Mesothelial cell of epicardium (in vitro differentiated cells): ENCODE measurements around the gene PNMA3. TPM values are rescaled to one million over a fixed set of nuclear protein-coding genes. Genes with fewer than 3 reads are reported as not detected.
"Not testable (repeated sequence)": the region's sequence is repeated elsewhere in the genome, so short reads cannot be mapped to it uniquely, and the experiment has no call there.

ENCODE experiments used
- DNase-seq, 2 experiments: peaks; one replicate each; pipeline ENCODE4 v3.0.0; 2021; ENCODE audit warnings: low spot score in 2 of 2; ENCODE audit not compliant: unreplicated experiment in 2 of 2
- H3K27ac Mint-ChIP-seq: 2 replicates; pipeline ENCODE4 v1.8.0; 2021; ENCODE audit warnings: mixed read lengths
- H3K27me3 Mint-ChIP-seq: 2 replicates; pipeline ENCODE4 v1.8.0; 2021; ENCODE audit warnings: low read depth, mixed read lengths
- H3K36me3 Mint-ChIP-seq: 2 replicates; pipeline ENCODE4 v1.8.0; 2021; ENCODE audit warnings: mixed read lengths
- H3K4me1 Mint-ChIP-seq: 2 replicates; pipeline ENCODE4 v1.8.0; 2021; ENCODE audit warnings: mixed read lengths
- H3K4me3 Mint-ChIP-seq: 2 replicates; pipeline ENCODE4 v1.8.0; 2021; ENCODE audit warnings: mild to moderate bottlenecking, moderate library complexity, mixed read lengths
- H3K9me3 Mint-ChIP-seq: 2 replicates; pipeline ENCODE4 v1.8.0; 2021; ENCODE audit warnings: mixed read lengths
- total RNA-seq: library from RNA; stranded (reverse); gene quantifications from 3 replicates; pipeline ENCODE4 v1.2.1, GENCODE V29; 2021
- TF ChIP-seq, protein P1 (sequence below): fragments of 200-600 bp; sonication (generic); IDR thresholded peaks from one replicate; pipeline ENCODE4 v1.5.0; 2021; ENCODE audit warnings: antibody characterized with exemption; ENCODE audit not compliant: unreplicated experiment

PNMA3 gene
- total RNA-seq, 1 donor from 2014 or later, result 10.7 TPM

- no peak for DNase-seq
- Mint-ChIP-seq H3K36me3 (no peaks in the 10 kb centered on the region), H3K4me3 (no peak overlapping the region), H3K9me3 (peaks cover 4% of the 10 kb centered on the region), H3K27me3 (peaks cover 2% of the 10 kb centered on the region), H3K27ac (no peak overlapping the region), H3K4me1 (no peaks in the 10 kb centered on the region)
- TF ChIP-seq, protein P1, sequence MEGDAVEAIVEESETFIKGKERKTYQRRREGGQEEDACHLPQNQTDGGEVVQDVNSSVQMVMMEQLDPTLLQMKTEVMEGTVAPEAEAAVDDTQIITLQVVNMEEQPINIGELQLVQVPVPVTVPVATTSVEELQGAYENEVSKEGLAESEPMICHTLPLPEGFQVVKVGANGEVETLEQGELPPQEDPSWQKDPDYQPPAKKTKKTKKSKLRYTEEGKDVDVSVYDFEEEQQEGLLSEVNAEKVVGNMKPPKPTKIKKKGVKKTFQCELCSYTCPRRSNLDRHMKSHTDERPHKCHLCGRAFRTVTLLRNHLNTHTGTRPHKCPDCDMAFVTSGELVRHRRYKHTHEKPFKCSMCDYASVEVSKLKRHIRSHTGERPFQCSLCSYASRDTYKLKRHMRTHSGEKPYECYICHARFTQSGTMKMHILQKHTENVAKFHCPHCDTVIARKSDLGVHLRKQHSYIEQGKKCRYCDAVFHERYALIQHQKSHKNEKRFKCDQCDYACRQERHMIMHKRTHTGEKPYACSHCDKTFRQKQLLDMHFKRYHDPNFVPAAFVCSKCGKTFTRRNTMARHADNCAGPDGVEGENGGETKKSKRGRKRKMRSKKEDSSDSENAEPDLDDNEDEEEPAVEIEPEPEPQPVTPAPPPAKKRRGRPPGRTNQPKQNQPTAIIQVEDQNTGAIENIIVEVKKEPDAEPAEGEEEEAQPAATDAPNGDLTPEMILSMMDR, result no peak
These were observed 9.1 kb downstream of the PNMA3 start for GRCh38 chrX:153065389-153065788.

DNA sequence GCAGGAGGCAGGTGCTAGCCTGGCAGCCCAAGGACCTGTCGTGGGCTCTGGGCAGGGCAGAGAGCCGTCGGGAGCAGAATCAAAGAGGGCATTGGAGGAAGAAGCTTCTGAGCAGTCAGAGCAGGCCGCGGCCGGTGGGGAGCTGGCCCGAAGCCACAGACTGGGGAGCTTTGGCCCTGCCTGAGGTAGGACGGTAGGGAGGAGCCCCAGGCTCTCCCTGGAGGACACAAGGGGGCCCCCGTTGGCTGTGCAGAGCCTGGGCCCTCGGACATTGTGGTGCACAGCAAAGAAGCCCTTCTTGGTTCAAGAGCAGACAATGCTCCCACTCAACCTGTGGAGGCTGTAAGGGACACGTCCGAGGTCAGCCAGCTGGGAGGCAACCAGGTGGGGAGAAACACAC, 10.1 kb downstream of the PNMA3 start:
- not testable (repeated sequence) for H3K27ac Mint-ChIP-seq, H3K27me3 Mint-ChIP-seq, H3K9me3 Mint-ChIP-seq, H3K36me3 Mint-ChIP-seq, DNase-seq, H3K4me1 Mint-ChIP-seq, H3K4me3 Mint-ChIP-seq

GRCh38 chrX:153071909-153072583, 15.8 kb downstream of the PNMA3 start, which contains the start of gene PNMA6A:
Gene PNMA6A, plus strand, starts transcription at chrX:153072454. Its CDS starts 609 bp downstream, at chrX:153073063.
- H3K4me3 Mint-ChIP-seq, H3K36me3 Mint-ChIP-seq, H3K27ac Mint-ChIP-seq: not testable (repeated sequence)

DNA sequence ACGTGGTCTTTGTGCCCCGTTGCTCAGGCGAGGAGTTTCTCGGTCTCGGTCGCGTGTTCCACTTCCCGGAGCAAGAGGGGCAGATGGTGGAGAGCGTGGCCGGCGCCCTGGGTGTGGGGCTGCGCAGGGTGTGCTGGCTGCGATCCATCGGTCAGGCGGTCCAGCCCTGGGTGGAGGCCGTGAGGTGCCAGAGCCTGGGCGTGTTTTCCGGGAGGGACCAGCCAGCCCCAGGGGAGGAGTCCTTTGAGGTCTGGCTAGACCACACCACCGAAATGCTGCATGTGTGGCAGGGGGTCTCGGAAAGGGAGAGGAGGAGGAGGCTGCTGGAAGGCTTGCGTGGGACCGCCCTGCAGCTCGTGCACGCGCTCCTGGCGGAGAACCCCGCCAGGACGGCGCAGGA, 17.1 kb downstream of the PNMA3 start:
- not testable (repeated sequence) for H3K4me3 Mint-ChIP-seq, H3K27me3 Mint-ChIP-seq, H3K9me3 Mint-ChIP-seq, DNase-seq, H3K27ac Mint-ChIP-seq, H3K36me3 Mint-ChIP-seq, H3K4me1 Mint-ChIP-seq

More at GRCh38 chrX:153071909-153072583, 15.8 kb downstream of the PNMA3 start, which contains the start of gene PNMA6A:
- not testable (repeated sequence) for H3K9me3 Mint-ChIP-seq, H3K27me3 Mint-ChIP-seq, DNase-seq, H3K4me1 Mint-ChIP-seq

GRCh38 chrX:153074262-153074899, 18.1 kb downstream of the PNMA3 start:
- H3K27me3 Mint-ChIP-seq, result no peaks in the 10 kb centered on the region
- no peaks in the 10 kb centered on the region for H3K4me1 Mint-ChIP-seq
- no peaks in the 10 kb centered on the region for H3K9me3 Mint-ChIP-seq
- no peak for DNase-seq
- H3K27ac Mint-ChIP-seq, result no peak overlapping the region
- no peaks in the 10 kb centered on the region for H3K36me3 Mint-ChIP-seq
- H3K4me3 Mint-ChIP-seq, result no peak overlapping the region
- TF ChIP-seq, protein P1, result no peak

DNA sequence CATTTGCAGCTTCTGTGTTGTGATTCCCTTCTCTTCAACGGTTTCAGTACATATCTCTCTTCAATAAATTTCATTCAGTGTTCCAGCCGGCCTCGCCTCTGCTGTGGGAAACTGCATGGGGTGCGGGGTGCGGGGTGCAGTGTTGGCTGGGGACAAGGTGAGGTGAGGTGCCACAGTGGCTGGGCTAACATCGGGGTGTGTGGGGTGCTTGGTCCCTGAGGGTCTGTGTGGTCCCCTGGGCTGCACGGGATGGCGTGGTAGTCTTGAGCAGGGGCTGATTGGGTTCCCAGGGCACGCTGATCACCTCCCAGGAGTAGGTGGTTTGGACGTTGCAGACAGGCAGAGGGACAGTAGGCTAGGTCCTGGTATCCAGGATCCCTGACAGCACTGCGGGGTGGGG, 18.7 kb downstream of the PNMA3 start:
- H3K9me3 Mint-ChIP-seq, result no peaks in the 10 kb centered on the region
- H3K4me1 Mint-ChIP-seq, result no peaks in the 10 kb centered on the region
- DNase-seq, result no peak
- H3K4me3 Mint-ChIP-seq, result no peak overlapping the region
- TF ChIP-seq, protein P1, result no peak
- no peaks in the 10 kb centered on the region for H3K27me3 Mint-ChIP-seq
- H3K36me3 Mint-ChIP-seq, result no peaks in the 10 kb centered on the region
- no peak overlapping the region for H3K27ac Mint-ChIP-seq

DNA sequence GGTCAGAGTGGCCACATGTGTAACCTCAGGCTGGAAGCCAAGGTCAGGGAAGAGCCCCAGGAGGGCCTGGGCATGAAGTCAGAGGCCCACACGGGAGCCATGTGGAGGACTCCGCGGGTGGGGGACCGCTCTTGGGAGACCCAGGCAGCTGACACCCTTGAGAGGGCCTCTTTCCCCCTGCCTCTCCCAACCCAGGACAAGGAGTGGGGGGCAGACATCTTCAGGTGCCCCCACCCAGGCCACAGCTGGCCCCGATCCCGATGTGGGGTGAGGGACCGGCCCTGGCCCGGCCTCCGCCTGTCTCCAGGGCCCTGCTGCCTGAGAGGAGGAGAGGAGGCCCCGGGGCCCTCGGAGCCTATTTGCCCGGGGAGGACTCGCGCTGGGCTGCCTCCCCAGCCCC, 19.1 kb downstream of the PNMA3 start:
- Mint-ChIP-seq H3K9me3 (no peaks in the 10 kb centered on the region), H3K27ac (no peak overlapping the region), H3K4me1 (no peaks in the 10 kb centered on the region), H3K27me3 (no peaks in the 10 kb centered on the region), H3K36me3 (no peaks in the 10 kb centered on the region), H3K4me3 (no peak overlapping the region)
- TF ChIP-seq, protein P1, result no peak
- DNase-seq, result no peak

DNA sequence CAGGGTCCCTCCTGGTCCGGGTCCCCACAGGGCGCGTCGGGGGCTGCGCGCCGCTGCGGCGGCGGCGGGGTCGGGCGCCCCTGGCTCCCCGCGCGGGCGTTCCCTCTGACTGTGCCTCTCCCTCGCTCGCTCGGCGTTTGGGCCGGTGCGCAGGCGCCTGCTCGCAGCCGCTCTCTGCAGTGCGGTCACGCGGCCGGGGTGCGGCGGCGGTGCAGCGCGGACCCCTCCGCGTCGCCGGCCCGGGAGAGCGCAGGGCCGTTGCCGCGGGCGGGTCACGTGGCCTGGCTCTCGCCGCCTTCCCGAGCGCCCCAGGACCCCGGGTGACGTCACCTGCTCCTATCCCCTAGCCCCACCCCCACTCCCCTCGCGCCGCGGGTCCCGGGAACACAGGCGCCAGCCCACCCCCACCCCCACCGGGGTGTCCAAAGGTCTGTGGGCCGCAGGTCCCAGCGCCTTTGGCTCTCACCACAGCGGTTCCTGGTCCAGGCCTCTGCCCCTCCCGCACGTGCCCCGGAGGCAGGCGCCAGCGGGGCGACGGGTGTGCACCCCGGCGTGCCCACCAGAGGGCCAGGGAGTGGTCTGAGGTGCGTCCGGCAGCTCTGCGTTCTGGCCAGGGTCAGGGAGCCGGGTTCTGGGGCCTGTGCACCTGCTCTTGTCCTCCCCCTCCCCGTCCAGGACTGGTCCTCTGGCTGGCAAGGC, 21.3 kb downstream of the PNMA3 start:
- not testable (repeated sequence) for H3K9me3 Mint-ChIP-seq, H3K4me1 Mint-ChIP-seq, H3K4me3 Mint-ChIP-seq, H3K36me3 Mint-ChIP-seq, H3K27ac Mint-ChIP-seq, DNase-seq, H3K27me3 Mint-ChIP-seq

- H3K4me3 Mint-ChIP-seq, result not testable (repeated sequence)
These were observed 27.1 kb downstream of the PNMA3 start for GRCh38 chrX:153083238-153083923.

More at GRCh38 chrX:153083238-153083923, 27.1 kb downstream of the PNMA3 start:
- Mint-ChIP-seq H3K27me3 (peaks cover 21% of the 10 kb centered on the region), H3K9me3 (peaks cover 15% of the 10 kb centered on the region)
- H3K36me3 Mint-ChIP-seq, H3K27ac Mint-ChIP-seq, H3K4me1 Mint-ChIP-seq, DNase-seq: not testable (repeated sequence)
